Measurements from ENCODE around the gene ADCY3. TPM values are rescaled to one million over a fixed set of nuclear protein-coding genes. Genes with fewer than 3 reads are reported as not detected.

ADCY3 gene
- total and polyA plus RNA-seq, 10 donors = 36.5 to 61.5 (median 52.7) TPM

- intact Hi-C loops (cut with DNase I; ENCODE audit: low total_unique reads) = no loop called here
- Histone ChIP-seq H3K27me3 (replicated peaks in 1 of 7) (no peaks in the 10 kb centered on the region), H3K4me3 (no peak overlapping the region), H3K4me1 (peaks cover 0 to 12% (median 0%) of the 10 kb centered on the region in 6 donors), H3K9me3 (no peaks in the 10 kb centered on the region), H3K27ac (no peak overlapping the region), H3K36me3 (peaks cover 0 to 16% (median 0%) of the 10 kb centered on the region in 6 donors)
- WGBS, 5 donors = 90 to 98% (median 97%) methylated on average over 6 of the region's 6 CpGs
- TF ChIP-seq POLR2A (IDR thresholded peaks at IDR 0.05) (no peak), POLR2AphosphoS5 (IDR thresholded peaks at IDR 0.05) (no peak), CTCF (IDR thresholded peaks at IDR 0.05 in 8 of 11, conservative IDR thresholded peaks at IDR 0.05 in 3 of 11) (no peak)
- DNase-seq = no peak
Observed at GRCh38 chr2:24877067-24877466, 43.0 kb downstream of the ADCY3 start.

GRCh38 chr2:24875901-24876300 lies 44.1 kb downstream of the ADCY3 start:
- Histone ChIP-seq H3K9me3 (no peaks in the 10 kb centered on the region), H3K27ac (no peak overlapping the region), H3K4me3 (no peak overlapping the region), H3K27me3 (replicated peaks in 1 of 7) (no peaks in the 10 kb centered on the region), H3K4me1 (peaks cover 0 to 16% (median 0%) of the 10 kb centered on the region in 6 donors), H3K36me3 (peaks cover 0 to 27% (median 0%) of the 10 kb centered on the region in 6 donors)
- 89 to 97% (median 93%) methylated on average over 2 of the region's 2 CpGs for WGBS, 5 donors
- intact Hi-C loops (cut with DNase I; ENCODE audit: low total_unique reads) = no loop called here
- TF ChIP-seq POLR2A (IDR thresholded peaks at IDR 0.05) = no peak
- no peak for TF ChIP-seq CTCF (IDR thresholded peaks at IDR 0.05 in 8 of 11, conservative IDR thresholded peaks at IDR 0.05 in 3 of 11)
- no peak for TF ChIP-seq POLR2AphosphoS5 (IDR thresholded peaks at IDR 0.05)
- DNase-seq = no peak

- Histone ChIP-seq H3K27ac (peak overlapping the region in 2 of 8 donors; percentile 43 to 85), H3K27me3 (replicated peaks in 1 of 7) (no peaks in the 10 kb centered on the region), H3K4me3 (no peak overlapping the region), H3K4me1 (peaks cover 0 to 16% (median 0%) of the 10 kb centered on the region in 6 donors), H3K36me3 (peaks cover 0 to 34% (median 3%) of the 10 kb centered on the region in 6 donors), H3K9me3 (no peaks in the 10 kb centered on the region)
- DNase-seq = no peak
- TF ChIP-seq POLR2A (IDR thresholded peaks at IDR 0.05) (no peak), POLR2AphosphoS5 (IDR thresholded peaks at IDR 0.05) (no peak), CTCF (IDR thresholded peaks at IDR 0.05 in 8 of 11, conservative IDR thresholded peaks at IDR 0.05 in 3 of 11) (no peak)
- WGBS, 5 donors = 80 to 93% (median 89%) methylated on average over 10 of the region's 10 CpGs
- intact Hi-C loops (cut with DNase I; ENCODE audit: low total_unique reads) = no loop called here
Observed at GRCh38 chr2:24875272-24875671, 44.8 kb downstream of the ADCY3 start.

- TF ChIP-seq CTCF (IDR thresholded peaks at IDR 0.05 in 8 of 11, conservative IDR thresholded peaks at IDR 0.05 in 3 of 11) (no peak), POLR2AphosphoS5 (IDR thresholded peaks at IDR 0.05) (no peak), POLR2A (IDR thresholded peaks at IDR 0.05) (no peak)
- no peaks in the 10 kb centered on the region for H3K27me3 ChIP-seq (replicated peaks in 1 of 7)
- intact Hi-C loops (cut with DNase I; ENCODE audit: low total_unique reads) = no loop called here
- H3K9me3 ChIP-seq = no peaks in the 10 kb centered on the region
- H3K4me1 ChIP-seq = peaks cover 0 to 16% (median 0%) of the 10 kb centered on the region in 6 donors
- peak overlapping the region in 3 of 8 donors; percentile 43 to 85 (median 46) for H3K27ac ChIP-seq
- 68 to 93% (median 89%) methylated on average over 8 to 9 of the region's 9 CpGs for WGBS, 5 donors
- DNase-seq = no peak
- no peak overlapping the region for H3K4me3 ChIP-seq
- peaks cover 0 to 44% (median 3%) of the 10 kb centered on the region in 6 donors for H3K36me3 ChIP-seq
Observed at GRCh38 chr2:24874035-24874434, 46.0 kb downstream of the ADCY3 start.
